GM19397 (cell line): Measurements from ENCODE around the gene BNIP3.
"Not testable (repeated sequence)": the region's sequence is repeated elsewhere in the genome, so short reads cannot be mapped to it uniquely, and the experiment has no call there.

Source experiments
- ATAC-seq: cut with Tn5 transposase; IDR thresholded peaks from one replicate; pipeline ENCODE4 v1.9.1; 2021; ENCODE audit warnings: mild to moderate bottlenecking, moderate library complexity; ENCODE audit not compliant: unreplicated experiment

Gene BNIP3

DNA sequence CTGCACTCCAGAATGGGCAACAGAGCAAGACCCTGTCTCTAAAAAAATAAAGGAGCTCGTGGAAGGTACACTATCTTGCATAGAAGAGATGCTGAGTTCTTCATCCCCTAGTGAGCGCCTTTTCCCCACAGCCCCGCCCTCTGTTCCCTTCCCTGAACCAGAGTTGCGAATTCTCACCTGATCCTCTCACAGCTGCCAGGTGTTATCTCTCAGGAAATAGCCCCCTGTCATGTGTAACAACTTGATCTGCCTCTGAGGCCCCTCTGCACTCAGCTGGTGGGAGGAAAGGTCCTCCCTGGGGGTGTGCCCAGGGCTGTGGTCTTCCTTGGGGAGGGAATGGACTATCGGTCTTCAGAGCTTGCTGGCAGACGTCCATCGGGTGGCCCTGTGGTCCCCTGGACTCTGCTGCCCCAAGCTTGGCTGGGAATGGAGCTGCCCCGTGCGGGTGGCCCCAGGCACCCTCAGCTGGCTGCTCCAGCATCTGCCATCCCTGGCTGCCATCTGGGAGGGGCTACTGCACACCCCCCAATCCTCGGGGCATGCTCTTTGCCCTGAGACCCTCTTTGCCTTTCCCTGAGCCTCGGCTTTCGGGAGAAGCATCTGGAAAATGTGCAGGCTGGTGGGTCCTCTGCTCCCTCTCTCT lies 21.7 kb upstream of the BNIP3 start:
- ATAC-seq = no peak

GRCh38 chr10:132002004-132002403 lies 20.3 kb upstream of the BNIP3 start:
- no peak for ATAC-seq

GRCh38 chr10:132001238-132001972 lies 19.7 kb upstream of the BNIP3 start:
- ATAC-seq = no peak

DNA sequence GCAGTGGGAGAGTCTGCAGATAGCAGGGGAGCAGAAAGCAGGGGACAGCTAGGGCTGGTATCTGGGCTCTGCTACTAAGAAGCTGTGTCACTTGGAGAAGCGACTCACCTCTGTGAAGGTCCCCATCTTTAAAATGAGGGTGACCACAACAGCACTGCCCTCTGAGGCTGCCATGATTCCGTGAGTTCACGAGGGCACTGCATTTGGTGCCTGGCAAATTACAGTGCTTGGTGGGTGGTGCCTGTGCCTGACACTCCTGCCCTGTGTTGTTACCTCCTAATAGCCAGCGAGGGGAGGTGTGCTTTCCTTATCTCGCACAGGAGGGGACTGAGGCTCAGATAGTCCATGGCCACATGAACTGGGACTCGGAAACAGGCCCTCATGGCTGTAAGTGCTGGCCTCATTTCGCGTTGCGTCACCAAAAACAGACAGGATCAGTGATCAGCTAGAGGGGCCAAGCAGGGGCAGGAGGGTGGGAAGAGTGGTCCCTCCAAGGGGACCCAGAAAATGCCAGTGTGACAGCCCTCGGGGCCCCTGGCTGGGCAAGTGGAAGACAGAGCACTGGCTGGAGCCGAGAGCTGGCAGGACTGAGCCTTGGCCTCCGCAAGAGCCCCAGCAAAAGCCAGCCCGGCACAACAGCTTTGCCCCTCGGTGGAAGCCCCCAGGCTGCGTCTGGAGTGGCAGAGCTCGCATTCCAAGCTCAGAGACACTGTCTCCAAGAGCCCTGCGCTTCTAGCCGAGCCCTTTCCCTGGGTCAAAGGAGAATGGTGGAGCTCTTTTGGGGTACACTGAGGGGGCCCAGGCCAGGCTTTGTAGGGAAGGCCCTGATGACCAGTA lies 17.3 kb upstream of the BNIP3 start:
- ATAC-seq = no peak

GRCh38 chr10:131998050-131998844 lies 16.5 kb upstream of the BNIP3 start:
- ATAC-seq = no peak

DNA sequence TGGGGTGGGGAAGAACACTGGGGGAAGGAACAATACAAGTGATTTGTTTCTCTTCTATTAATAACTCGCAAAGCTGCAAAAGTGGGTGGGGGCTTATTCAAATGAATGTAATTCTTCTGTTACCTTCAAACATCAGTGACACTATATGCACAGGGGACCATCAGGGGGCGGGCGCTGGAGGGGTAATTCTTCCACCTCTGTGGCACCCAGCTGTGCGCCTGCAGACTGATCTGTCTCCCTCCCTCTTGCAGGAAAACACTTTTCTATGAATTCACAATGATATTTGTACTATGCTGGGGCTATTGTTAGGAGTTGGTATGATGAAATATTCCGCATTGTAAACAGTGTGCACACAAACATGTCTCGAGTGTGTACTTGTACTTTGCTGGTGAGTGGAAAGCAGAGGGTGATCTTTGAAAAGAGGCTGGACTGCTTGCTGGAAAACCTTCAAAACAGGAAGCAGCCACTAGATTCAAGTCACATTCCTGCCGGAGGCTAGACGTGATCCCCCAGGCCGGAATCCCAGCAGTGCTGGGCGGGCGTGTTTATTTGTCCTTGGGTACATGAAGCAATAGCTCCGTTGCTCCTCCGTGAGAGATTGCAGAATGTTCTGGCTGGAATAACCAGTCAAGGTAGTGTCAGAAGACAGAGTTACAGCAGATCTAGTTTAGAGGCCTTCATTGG lies 15.8 kb upstream of the BNIP3 start:
- ATAC-seq = no peak

GRCh38 chr10:131996466-131997365 lies 15.0 kb upstream of the BNIP3 start:
- no peak for ATAC-seq

DNA sequence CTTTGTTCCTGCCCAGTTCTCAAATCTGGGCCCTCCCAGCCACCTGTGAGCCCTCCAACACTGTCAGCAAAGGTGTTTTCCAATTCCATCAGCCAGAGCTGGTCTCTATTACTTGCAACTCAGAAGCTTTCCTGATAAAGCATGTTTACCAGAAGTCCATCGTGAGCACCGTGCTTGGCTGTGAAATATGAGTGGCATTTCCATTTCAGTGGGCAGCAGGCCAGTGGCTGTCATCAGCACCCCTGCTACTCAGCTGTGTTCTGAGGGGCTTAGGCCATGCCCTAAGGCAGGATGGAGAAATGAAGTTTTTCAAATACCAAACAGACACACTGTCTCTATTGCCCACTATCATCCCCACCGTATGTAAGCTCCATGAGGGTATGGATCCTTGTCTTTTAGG lies 12.7 kb upstream of the BNIP3 start:
- no peak for ATAC-seq

- no peak for ATAC-seq
Observed at GRCh38 chr10:131993275-131993674, 11.6 kb upstream of the BNIP3 start.

DNA sequence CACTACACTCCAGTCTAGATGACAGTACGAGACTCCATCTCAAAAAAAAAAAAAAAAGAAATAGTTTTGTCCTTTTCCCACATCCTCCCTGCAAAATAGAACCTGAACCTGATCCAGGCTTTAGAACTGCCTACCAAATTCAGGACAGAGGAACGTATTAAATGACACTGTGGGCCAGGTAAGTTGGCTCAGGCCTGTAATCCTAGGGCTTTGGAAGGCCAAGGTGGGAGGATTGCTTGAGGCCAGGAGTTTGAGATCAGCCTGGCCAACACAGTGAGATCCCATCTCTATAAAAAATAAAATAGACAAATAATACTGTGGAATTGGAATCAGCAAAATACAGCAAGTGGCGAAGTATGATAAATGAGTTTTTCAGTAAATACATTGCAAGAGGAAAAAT lies 10.0 kb upstream of the BNIP3 start:
- ATAC-seq = no peak

DNA sequence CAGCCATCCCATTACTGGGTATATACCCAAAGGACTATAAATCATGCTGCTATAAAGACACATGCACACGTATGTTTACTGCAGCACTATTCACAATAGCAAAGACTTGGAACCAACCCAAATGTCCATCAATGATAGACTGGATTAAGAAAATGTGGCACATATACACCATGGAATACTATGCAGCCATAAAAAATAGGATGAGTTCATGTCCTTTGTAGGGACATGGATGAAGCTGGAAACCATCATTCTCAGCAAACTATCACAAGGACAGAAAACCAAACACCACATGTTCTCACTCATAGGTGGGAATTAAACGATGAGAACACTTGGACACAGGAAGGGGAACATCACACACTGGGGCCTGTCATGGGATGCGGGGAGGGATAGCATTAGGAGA lies 6.1 kb upstream of the BNIP3 start:
- not testable (repeated sequence) for ATAC-seq

DNA sequence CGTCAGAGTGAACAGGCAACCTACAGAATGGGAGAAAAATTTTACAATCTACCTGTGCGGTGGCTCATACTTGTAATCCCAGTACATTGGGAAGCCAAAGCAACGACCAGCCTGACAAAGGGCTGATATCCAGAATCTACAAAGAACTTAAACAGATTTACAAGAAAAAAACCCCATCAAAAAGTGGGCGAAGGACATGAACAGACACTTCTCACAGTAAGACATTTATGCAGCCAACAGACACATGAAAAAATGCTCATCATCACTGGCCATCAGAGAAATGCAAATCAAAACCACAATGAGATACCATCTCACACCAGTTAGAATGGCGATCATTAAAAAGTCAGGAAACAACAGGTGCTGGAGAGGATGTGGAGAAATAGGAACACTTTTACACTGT lies 5.6 kb upstream of the BNIP3 start:
- ATAC-seq = not testable (repeated sequence)

DNA sequence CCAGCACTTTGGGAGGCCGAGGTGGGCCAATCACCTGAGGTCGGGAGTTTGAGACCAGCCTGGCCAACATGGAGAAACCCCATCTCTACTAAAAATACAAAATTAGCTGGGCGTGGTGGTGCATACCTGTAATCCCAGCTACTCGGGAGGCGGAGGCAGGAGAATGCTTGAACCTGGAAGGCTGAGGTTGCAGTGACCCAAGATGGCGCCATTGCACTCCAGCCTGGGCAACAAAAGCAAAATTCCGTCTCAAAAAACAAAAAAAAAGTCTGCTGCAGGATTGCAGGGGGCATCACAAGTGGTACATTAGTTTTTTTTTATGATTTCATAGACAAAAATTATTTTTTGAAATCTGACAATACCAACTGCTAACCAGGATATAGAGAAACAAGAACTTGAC lies 5.1 kb upstream of the BNIP3 start:
- not testable (repeated sequence) for ATAC-seq

DNA sequence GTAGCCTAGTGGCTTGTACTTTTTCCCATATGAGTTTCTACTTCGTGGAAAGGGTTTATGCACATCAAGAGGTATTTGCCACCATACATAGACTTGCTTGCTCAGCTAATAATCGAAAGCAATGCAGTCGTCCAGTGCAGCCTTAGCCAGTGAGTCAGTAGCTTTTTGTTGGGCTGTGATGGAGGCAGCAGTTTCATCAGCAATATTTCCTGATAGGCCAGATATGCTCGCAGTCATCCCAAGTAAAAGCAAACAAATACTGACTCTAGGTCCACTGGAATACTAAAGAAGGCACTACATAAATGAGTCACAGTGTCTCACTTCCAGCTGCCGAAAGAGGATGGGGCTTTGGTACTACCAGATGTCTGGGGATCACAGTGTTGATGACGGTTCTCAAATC lies 2.1 kb upstream of the BNIP3 start:
- ATAC-seq = no peak

GRCh38 chr10:131982796-131983195 lies 1.1 kb upstream of the BNIP3 start:
- ATAC-seq = no peak

DNA sequence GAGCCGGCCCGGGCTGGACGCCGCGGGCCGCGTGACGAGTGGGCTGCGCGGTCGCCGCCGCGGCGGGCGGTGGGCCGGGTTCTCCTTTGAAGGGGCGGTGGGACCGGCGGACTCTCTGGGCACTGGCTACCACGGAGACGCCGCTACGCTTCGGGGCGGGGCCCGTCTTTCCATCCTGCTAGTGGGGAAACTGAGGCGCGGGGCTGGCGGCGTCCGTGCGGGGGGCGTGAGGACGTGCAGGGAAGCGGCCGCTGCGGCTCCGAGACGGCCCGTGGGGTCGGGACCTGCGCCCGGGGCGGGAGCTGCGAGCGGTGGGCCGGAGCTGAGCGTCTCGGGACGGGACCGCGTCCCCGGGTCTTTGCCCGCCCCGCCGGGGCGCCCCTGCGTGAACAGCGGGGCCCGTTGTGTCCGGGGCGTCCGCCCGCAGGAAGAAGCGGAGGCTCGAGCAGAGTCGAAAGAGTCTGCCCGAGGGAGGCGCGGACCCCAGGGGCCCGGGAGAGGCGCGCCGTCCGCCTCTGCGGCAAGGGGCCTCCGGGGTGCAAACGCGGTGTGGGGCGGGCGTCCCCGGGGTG lies 548 bp upstream of the BNIP3 start:
- ATAC-seq = peak; percentile 22

DNA sequence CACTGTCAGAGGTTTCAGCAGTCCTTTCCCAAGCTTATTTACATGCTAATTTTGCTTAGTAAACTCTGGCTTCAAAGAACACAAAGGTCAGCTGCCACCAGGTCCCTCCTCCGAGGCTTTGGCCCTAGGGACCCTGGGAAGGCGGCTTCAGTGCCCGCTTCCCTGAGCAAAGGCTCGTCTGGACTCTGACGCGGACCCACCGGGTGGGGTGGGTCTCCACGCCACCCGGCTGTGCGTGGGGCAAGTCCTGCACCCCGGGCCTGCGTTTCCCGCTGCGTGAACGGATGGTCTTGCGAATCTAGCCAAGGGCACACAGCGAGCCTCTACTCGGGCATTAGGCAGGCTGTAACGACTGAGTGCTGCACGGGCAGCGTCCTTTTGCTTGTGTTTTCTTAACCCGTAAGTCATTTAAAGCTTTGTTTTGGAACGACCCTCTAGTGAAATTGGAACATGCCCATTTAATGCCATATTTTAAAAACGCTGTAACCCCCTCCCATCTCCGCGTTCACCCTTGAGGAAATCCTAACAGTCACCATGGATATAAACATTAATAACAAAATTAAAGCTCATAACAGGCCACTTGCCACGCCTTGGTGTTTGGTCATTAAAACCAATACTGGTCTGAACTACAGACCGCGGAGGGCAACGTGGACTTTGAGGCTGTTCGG lies 828 bp downstream of the BNIP3 start:
- no peak for ATAC-seq

- ATAC-seq = no peak
Observed at GRCh38 chr10:131980321-131980720, 1.4 kb downstream of the BNIP3 start.
